NCI-H82 treated with DMSO at 0.1 percent for 48 hours (cell line): Measurements from ENCODE around the gene SLU7.

Source experiments
- DNase-seq: peaks from one replicate; lab custom pipeline; 2025; ENCODE audit not compliant: unreplicated experiment; lab: John Stamatoyannopoulos, UW

SLU7 gene

DNA sequence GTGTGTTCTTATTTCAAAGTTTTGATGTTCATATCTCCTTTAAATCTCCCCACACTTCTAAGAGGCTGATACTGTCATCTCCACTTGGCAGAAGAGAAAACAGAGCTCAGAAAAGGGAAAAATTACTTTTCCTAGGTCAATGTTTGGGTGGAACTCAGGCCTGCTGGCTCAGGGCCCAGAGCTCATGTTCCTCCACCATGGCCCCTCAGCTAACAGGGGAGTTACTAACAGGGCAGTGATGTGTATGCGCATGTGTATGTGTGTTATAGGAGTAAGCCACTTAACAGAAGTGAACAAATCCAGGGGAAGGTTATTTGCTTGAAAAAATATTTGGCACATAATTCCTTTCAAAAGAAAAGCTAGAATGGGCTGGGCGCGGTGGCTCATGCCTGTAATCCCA is 51.0 kb downstream of the SLU7 start:
- no peak for DNase-seq

DNA sequence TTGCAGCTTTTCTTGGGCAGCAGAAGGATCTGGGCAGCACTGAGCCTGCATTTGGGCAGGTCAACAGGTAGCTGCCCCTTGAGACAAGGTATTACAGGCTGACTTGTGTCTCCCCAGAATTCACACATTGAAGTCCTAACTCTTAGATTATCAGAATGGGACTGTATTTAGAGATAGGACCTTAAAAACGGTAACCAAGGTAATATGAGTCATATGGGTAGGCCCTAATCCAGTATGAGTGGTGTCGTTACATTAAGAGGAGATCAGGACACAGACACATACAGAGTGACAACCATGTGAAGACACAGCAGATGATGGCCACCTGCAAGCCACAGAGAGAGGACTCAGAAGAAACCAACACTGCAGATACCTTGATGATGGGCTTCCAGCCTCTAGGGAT is 51.6 kb downstream of the SLU7 start:
- DNase-seq, result no peak

DNA sequence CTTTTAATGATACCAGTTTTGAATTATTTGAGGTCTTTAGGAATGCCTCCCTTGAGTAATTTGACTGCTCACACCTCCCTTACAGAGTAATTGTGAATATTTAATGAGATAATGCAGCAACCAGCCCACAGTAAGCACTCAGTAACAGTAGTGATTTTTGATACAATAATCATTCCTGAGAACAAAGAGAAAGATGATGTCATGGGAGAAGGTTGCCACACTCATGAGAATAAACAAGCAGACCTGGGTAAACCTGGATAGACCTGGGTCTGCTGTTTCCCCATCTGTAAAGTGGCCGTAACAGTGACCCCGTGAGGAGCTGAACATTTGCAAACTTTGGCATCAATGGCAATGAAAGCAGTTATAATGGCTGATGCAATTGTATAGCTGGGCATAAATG is 52.7 kb downstream of the SLU7 start:
- DNase-seq, result no peak

DNA sequence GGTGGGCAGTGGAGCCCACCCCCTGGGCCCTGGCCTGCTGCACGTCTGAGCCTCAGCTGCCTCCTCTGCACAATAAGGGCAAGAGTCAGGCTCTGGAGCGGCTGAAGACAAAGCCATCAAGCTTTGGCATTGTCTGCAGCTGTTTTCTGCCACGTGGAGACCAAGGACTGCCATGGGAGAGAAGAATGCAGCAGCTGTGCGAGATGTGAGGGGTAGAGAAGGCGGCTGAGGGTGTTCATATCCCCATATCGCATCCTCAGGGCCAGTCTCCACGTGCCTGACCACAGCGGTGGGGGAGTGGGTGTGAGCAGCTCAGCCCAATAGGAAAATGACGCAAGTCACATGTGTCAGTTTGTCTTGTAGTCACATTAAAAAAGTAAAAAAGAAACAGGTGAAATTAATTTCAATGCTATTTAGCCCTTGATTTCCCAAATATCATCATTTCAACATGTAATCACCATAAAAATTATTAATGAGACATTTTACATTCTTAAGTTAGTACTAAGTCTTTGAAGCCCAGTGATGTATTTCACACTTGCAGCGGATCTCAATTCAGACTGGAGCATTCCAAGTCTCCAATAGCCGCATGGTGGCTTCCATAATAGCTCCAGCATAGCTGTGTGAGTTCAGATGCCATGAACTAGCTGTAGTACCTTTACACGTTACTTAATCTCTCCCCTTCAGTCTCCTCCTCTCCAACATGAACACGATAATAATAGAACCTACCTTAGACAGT is 55.1 kb downstream of the SLU7 start:
- DNase-seq, result no peak

DNA sequence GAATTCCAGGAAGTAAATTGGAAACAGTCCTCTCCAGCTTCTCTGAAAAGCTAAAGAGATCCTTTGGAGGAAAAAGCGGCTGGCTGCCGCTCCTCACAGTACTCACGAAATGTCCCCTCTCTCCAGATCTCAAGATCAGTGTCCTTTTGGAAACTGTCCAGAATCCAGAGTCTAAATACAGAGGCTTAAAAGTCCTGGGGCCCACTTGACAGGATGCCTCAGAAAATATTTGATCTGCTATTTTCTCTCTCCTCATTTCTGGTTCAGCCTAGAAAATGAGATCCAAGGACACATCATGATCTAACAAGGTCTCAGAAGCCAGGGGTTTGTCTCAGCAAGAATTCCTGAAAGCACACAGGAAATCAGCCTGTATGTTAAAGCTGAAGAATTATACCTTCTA is 55.7 kb downstream of the SLU7 start:
- DNase-seq, result no peak

DNA sequence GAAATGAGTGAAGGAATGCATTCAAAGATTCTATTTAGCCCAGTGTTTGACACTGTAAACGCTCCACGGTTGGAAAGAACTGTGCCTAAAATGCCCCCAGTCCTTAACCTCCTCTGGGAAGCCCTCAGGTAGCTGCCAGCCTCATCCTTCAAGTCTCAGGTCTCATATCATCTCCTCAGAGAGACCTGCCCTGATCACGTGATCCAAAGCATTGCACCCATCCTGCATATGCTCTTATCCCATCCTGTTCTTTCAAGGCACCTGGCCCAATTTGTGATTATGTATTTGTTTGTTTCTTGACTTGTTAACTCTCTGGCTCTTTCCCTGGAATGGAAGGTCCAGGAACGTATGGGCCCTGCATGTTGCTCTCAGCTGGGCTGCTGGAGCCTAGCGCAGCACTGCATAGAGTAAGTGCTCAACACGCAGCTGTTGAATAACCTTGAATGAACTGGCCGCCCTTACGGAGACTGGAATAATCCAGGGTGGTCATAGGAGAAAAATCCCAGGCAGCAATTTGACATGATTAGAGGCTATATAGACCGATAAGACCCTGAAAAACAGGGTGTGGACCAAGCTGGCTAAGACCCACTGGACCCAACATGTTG is 57.2 kb downstream of the SLU7 start:
- DNase-seq, result no peak

DNA sequence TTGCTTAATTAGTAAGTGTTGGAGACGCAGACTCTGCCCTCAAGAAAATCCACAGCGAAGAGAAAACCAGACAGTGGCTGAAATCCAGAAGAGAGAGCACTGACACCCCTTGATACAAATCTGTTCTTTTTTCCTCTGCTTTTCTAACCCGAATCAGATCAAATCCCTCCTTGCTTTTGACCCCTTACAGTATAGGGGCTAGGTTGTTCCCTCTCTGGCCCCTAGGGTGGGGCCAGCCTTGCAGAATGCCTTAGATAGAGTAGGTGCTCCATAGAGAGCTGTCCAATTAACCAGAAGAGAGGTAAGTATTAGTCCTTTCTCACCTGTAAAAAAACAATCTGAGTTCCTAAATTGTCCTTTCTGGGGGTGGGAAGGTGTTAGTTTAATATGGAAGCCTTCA is 58.6 kb downstream of the SLU7 start:
- DNase-seq, result no peak

DNA sequence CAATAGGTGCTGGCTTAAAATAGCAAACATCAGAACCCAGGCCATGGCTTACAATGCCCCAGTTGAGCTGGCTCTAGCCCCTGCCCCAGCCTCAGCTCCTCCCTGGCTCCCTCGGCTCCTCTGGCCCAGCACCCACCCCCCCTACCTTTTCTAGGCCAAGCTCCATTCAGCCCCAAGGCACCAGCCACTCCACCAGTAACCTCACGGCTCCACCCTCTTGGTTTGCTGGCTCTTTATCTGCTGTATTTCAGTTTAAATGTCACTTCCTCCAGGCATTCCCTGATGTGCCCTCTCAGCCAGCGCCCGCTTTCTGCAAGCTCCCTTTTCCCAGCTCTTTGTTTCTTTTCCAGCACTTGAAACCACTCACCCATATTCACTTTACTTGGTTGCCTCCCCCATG is 59.1 kb downstream of the SLU7 start:
- DNase-seq, result no peak

DNA sequence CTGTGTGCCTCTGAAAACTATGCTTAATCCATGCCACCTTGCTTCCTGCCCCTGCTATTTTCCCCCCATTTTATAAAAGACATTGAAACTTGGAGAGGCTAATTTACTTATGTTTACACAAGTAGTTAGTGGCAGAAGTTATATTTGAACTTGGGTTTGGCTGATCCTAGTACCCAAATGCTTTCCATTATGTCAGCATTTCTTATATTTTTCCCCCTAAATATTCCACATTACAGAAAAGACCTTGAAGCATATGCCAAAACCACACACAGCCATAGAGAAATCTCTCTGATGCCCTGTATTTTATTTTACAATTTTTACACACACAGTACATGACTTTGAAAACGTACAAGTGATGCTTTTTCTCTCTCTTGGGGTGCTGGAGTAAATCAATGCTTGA is 59.6 kb downstream of the SLU7 start:
- DNase-seq, result no peak

DNA sequence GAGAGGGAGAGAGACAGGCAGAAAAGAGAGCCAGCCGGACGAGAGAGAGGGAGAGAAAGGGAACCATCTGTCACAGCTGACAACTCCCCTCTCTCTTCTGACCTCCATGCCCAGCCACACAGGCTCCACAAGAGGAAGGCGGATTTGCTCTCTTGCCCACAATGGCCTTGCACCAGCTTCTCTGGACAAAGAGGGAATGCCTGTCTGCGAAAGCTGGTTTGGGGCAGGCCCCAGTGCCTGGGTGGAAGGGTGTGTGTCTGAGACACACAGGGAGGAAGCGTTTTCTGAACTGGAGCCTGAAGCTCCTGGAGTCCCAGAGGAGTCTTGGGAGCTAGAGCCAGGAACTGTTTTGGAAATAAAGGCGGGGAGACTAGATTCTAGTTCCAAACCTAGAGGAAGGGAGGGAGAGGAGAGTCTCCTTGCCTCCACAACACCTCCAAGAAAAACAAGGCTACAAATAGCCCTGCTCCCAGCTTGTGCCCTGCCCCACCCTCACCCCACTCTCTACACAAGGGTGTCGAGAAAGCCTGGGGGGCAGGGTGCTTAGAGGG is 60.9 kb downstream of the SLU7 start:
- no peak for DNase-seq

DNA sequence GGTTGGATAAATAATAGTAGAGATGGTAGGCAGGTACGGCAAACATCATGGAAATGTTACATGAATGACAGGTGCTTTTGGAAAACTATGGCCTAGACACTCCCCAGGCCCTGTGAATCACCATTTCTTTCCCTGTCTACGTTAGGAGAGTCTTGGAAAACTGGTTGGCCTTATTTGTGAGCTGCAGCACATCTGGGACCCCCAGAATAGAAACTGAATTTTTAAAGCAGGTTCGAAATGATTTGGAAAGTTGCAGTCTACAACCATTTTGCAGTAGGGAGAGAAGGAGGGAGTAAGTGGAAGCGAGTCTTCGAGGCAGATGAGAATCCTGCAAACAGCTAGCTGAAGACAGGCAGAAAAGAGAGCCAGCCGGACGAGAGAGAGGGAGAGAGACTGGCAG is 61.5 kb downstream of the SLU7 start:
- no peak for DNase-seq

DNA sequence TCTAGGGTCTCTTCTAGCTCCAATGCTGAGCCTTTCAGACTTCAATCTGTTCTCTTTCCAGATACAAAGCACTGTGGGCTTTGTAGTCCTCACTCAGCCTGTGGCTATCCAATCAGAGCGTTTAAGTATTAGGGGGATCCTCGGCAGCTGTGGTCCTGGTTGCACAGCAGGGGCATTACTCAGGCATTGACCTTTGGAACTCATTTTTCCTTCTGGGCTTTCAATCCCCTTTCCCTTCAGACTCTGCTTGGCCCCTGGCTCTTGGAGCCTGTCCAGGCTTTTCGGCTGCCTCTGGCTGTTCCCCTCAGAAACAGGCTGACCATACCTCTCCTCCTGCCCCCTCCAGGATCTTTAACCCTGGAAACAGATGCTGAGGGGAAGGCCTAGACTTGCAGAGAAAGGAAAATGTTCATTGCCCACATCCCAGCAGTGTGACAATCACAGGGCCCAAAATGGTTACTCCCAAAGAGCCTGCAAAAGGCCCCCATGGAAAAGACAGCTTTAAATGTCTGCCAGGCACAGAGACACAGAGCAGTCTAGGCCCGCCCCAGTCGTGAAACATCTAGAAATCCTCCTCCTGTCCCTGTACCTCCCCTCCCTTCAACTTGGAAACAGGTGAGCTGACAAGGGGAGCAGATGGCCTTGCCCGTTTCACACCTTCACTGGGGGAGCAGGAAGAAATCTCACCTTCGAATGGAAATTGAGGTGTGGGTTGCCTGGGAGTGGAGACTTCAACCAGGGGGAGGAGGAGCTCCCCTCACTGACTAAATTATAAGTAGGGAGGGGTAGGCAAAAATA is 62.1 kb downstream of the SLU7 start:
- DNase-seq, result no peak

DNA sequence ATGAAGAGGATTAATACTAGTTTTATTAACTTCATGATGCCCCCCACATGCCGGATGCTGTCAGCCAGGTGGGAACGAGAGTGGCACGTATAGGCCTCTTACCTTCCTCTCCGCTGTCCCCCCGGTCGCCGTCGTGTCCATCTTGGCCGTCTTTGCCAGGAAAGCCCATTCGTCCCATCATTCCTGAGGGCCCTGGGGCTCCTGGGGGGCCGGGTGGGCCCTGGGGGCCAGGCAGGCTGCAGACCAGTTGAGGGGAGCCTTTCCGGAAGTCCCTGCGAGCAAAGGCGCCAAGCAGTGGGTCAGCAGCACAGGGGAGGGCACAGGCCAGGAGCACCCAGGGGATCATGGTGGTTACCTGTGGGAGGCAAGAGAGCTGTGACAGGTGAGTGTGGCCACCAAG is 64.2 kb downstream of the SLU7 start:
- DNase-seq, result no peak

DNA sequence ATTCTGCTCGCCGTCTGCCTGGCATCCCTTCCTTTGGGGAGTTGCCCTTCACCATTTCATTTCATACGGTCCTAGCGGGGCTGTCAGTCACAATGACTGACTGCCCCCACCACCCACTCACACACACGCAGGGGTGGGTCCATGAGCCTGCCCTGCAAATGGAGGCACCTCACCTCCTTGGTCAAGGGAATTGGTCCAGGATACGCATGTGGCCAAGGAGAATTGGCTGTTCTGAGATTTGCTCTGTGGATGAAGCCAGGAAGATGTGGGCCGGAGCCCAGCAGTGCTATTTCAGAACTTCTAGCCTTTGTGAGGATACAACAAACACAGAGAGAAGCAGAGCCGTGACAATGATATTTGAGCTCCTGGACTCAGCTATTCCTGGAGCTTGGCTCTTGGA is 65.5 kb downstream of the SLU7 start:
- no peak for DNase-seq

DNA sequence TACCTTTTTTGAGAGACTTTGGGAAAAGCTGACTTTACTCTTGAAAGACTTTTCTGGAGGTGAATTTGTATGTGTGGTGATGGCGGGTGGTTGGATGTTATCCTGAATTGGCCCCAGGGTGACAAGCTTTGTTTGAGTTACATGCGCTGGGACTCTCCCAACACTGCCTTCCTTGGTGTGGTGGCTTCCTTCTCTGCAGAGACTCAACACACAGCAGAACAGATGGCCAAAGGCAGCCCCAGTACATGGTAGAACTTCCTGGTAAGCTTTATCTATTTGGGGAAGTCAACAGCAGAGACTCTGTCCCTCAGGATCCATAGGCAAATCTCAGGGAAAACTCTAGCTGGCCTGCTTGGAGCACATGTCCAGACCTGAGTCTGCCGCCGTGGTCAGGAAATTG is 66.6 kb downstream of the SLU7 start:
- DNase-seq, result no peak
